Coronary artery (tissue), 2 donors: ENCODE measurements around the gene VEZT.

Source experiments
- DNase-seq: peaks from one replicate; pipeline ENCODE4 v3.0.0-alpha.2; 2017; ENCODE audit warnings: low spot score
- H3K27ac ChIP-seq, 2 donors: fragments of 200-600 bp; sonication (generic); one replicate each; pipeline ENCODE4 v1.5.1; 2016 to 2019
- H3K4me3 ChIP-seq: fragments of 200-600 bp; sonication (generic); 2 replicates; pipeline ENCODE4 v1.5.1; 2016; ENCODE audit warnings: mild to moderate bottlenecking, moderate library complexity
- CTCF ChIP-seq: fragments of 200-600 bp; sonication (generic); IDR thresholded peaks from one replicate; pipeline ENCODE4 v1.5.1; 2019; ENCODE audit warnings: antibody characterized with exemption

The VEZT gene

GRCh38 chr12:95200128-95200894, 17.3 kb upstream of the VEZT start:
- TF ChIP-seq CTCF: no peak
- Histone ChIP-seq H3K4me3 (peak overlapping the region; percentile 1), H3K27ac (peak overlapping the region; percentile 1 to 4)
- no peak for DNase-seq

GRCh38 chr12:95201056-95201670, 16.4 kb upstream of the VEZT start:
- TF ChIP-seq CTCF: no peak
- H3K27ac ChIP-seq: no peak overlapping the region
- no peak overlapping the region for H3K4me3 ChIP-seq
- DNase-seq: no peak

DNA sequence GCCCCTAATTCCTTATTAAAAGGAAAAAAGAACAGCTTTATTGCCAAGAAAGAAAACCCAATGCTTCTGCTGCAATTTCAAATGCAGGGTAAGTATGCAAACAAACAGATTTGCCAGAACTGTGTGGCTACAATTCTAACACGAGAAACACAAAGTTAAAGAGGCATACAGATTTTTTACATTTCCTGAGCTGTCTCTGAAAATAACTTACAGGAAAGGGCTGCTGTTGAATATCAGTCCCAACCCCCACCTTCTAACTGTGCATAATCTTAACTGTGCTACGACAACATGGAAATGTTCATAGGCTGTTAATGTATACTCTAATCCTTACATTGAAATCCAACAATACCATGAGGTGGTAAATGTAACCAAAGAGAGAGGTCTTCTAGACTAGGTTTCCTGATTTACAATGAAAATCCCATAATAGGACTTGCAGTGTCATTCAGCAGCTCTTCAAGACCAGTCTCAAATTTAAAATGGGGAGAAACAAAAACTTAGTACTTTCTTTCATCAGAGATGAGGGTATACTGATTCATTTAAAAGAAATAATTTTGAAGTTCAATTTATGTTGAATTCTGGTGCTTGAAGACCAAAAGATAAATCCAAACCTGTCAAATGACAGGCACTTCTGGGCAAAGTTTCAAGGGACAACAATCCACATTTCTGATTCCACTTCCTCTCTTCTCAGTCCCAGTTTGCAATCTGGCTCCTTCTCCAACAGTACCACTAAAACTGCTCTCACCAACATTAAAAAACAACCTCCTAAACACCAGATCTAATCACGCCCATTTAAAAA, 14.7 kb upstream of the VEZT start:
- Histone ChIP-seq H3K4me3 (no peak overlapping the region), H3K27ac (peak overlapping the region in 1 of 2 donors; percentile 36)
- TF ChIP-seq CTCF: no peak
- no peak for DNase-seq

GRCh38 chr12:95203487-95204030, 14.0 kb upstream of the VEZT start:
- DNase-seq: no peak
- Histone ChIP-seq H3K4me3 (no peak overlapping the region), H3K27ac (peak overlapping the region in 1 of 2 donors; percentile 36)
- no peak for TF ChIP-seq CTCF

GRCh38 chr12:95204141-95204866, 13.3 kb upstream of the VEZT start:
- DNase-seq: no peak
- H3K4me3 ChIP-seq: no peak overlapping the region
- H3K27ac ChIP-seq: peak overlapping the region; percentile 36 to 80
- no peak for TF ChIP-seq CTCF

- no peak for TF ChIP-seq CTCF
- no peak overlapping the region for H3K4me3 ChIP-seq
- peak overlapping the region; percentile 61 to 80 for H3K27ac ChIP-seq
- DNase-seq: no peak
These were observed 12.5 kb upstream of the VEZT start for GRCh38 chr12:95205016-95205624.
